ENCODE measurements around the gene WHRN. TPM values are rescaled to one million over a fixed set of nuclear protein-coding genes. Genes with fewer than 3 reads are reported as not detected.

WHRN gene
- total and polyA plus RNA-seq, 2 experiments from 2014 or later = 8.3 to 8.9 TPM

GRCh38 chr9:114409842-114410241, 95.4 kb downstream of the WHRN start:
- Histone ChIP-seq H3K4me3 (no peak overlapping the region), H3K27me3 (ENCODE audit: insufficient read depth) (no peaks in the 10 kb centered on the region), H2AFZ (no peak overlapping the region), H3F3A (replicated peaks; ENCODE audit: low read depth) (no peaks in the 10 kb centered on the region), H4K20me1 (replicated peaks; ENCODE audit: insufficient read depth) (no peaks in the 10 kb centered on the region), H3K9me2 (ENCODE audit: insufficient read depth) (no peaks in the 10 kb centered on the region), H3K4me2 (no peak overlapping the region), H3K36me3 (ENCODE audit: insufficient read depth) (no peaks in the 10 kb centered on the region), H3K79me2 (replicated peaks; ENCODE audit: insufficient read depth) (no peaks in the 10 kb centered on the region), H3K27ac (ENCODE audit: low read depth) (no peak overlapping the region), H3K4me1 (ENCODE audit: insufficient read depth) (peaks cover 20% of the 10 kb centered on the region; the same call in 1 of the 2 replicates)
- Mint-ChIP-seq H3K36me3 (ENCODE audit: low read depth) (no peaks in the 10 kb centered on the region), H3K4me1 (peaks cover 49% of the 10 kb centered on the region), H3K9me3 (no peaks in the 10 kb centered on the region), H3K4me3 (no peak overlapping the region), H3K27ac (no peak overlapping the region), H3K27me3 (ENCODE audit: insufficient read depth, low read depth, poor library complexity) (peaks cover 19% of the 10 kb centered on the region)
- TF ChIP-seq STAT1 (IDR thresholded peaks at IDR 0.05; ENCODE audit: unreplicated experiment) (no peak), CREB1 (CRISPR knock-in tag; IDR thresholded peaks at IDR 0.05; ENCODE audit: low read depth) (no peak), REST (IDR thresholded peaks at IDR 0.05; ENCODE audit: unreplicated experiment) (no peak), ETS1 (IDR thresholded peaks at IDR 0.05) (no peak), NANOG (IDR thresholded peaks at IDR 0.05; ENCODE audit: borderline replicate concordance) (no peak), ZNF114 (CRISPR knock-in tag; IDR thresholded peaks at IDR 0.05) (no peak), EZH2 (IDR thresholded peaks at IDR 0.05; ENCODE audit: low read depth, unreplicated experiment) (no peak), POLR2AphosphoS5 (IDR thresholded peaks at IDR 0.05; ENCODE audit: low read depth) (no peak)
- ATAC-seq (no peak), DNase-seq (ENCODE audit: low spot score) (no peak)

GRCh38 chr9:114409103-114409780, 96.0 kb downstream of the WHRN start:
- H3K27me3 ChIP-seq (ENCODE audit: insufficient read depth) = no peaks in the 10 kb centered on the region
- no peak overlapping the region for H2AFZ ChIP-seq
- Mint-ChIP-seq H3K4me1 (peaks cover 49% of the 10 kb centered on the region), H3K27ac (no peak overlapping the region), H3K36me3 (ENCODE audit: low read depth) (no peaks in the 10 kb centered on the region), H3K9me3 (no peaks in the 10 kb centered on the region), H3K27me3 (ENCODE audit: insufficient read depth, low read depth, poor library complexity) (peaks cover 19% of the 10 kb centered on the region), H3K4me3 (no peak overlapping the region)
- DNase-seq (ENCODE audit: low spot score) (peak; percentile 45), ATAC-seq (no peak)
- H4K20me1 ChIP-seq (replicated peaks; ENCODE audit: insufficient read depth) = no peaks in the 10 kb centered on the region
- H3K36me3 ChIP-seq (ENCODE audit: insufficient read depth) = no peaks in the 10 kb centered on the region
- no peak overlapping the region for H3K27ac ChIP-seq (ENCODE audit: low read depth)
- H3K4me1 ChIP-seq (ENCODE audit: insufficient read depth) = peaks cover 20% of the 10 kb centered on the region; the same call in 1 of the 2 replicates
- H3K9me2 ChIP-seq (ENCODE audit: insufficient read depth) = no peaks in the 10 kb centered on the region
- no peak overlapping the region for H3K4me3 ChIP-seq
- H3K4me2 ChIP-seq = peak overlapping the region; percentile 38
- H3K79me2 ChIP-seq (replicated peaks; ENCODE audit: insufficient read depth) = no peaks in the 10 kb centered on the region
- H3F3A ChIP-seq (replicated peaks; ENCODE audit: low read depth) = no peaks in the 10 kb centered on the region
- TF ChIP-seq CREB1 (CRISPR knock-in tag; IDR thresholded peaks at IDR 0.05; ENCODE audit: low read depth) (no peak), EZH2 (IDR thresholded peaks at IDR 0.05; ENCODE audit: low read depth, unreplicated experiment) (no peak), JUNB (IDR thresholded peaks at IDR 0.05; ENCODE audit: unreplicated experiment) (no peak), ZNF462 (CRISPR knock-in tag; IDR thresholded peaks at IDR 0.05) (no peak)

Measured in GM23338 (cell line).